Adrenal gland (tissue), 12 donors: ENCODE results near the gene RUVBL2. TPM values are rescaled to one million over a fixed set of nuclear protein-coding genes. Genes with fewer than 3 reads are reported as not detected.

Experiments used
- DNase-seq, 7 donors: peaks; one replicate each; pipeline ENCODE4 v3.0.0-alpha.2; 2019 to 2020
- H3K27ac ChIP-seq, 5 donors: fragments of 200-600 bp; sonication (generic) in 4 of 5; 1 replicate in 3 of 5; 2 replicates in 2 of 5; pipeline versions ENCODE4 v1.5.1 to v1.8.0; 2016 to 2020; ENCODE audit warnings: mild to moderate bottlenecking in 1 of 5
- H3K27me3 ChIP-seq: fragments of 200-600 bp; 2 replicates; pipeline ENCODE4 v1.8.0; 2021
- H3K36me3 ChIP-seq, 2 donors: fragments of 200-600 bp; replicated peaks in 1 of 2; 1 replicate in 1 of 2; 2 replicates in 1 of 2; pipeline versions ENCODE4 v1.5.1 to v1.8.0; 2018 to 2022
- H3K4me1 ChIP-seq, 2 donors: fragments of 200-600 bp; replicated peaks in 1 of 2; 1 replicate in 1 of 2; 2 replicates in 1 of 2; pipeline versions ENCODE4 v1.5.1 to v1.8.0; 2018 to 2021
- H3K4me3 ChIP-seq, 4 donors: fragments of 200-600 bp; sonication (generic) in 3 of 4; one replicate each; pipeline ENCODE4 v1.5.1; 2016 to 2018
- H3K9me3 ChIP-seq, 3 donors: fragments of 200-600 bp; sonication (generic) in 1 of 3; replicated peaks in 1 of 3; 1 replicate in 2 of 3; 2 replicates in 1 of 3; pipeline versions ENCODE4 v1.5.1 to v1.8.0; 2016 to 2021
- POLR2A ChIP-seq, 2 donors: fragments of 450-650 bp; IDR thresholded peaks; one replicate each; pipeline ENCODE4 v1.6.1; 2017; ENCODE audit warnings: antibody characterized with exemption in 2 of 2, mild to moderate bottlenecking in 2 of 2, moderate library complexity in 1 of 2
- WGBS, 4 donors: extraction: QIAGEN DNeasy Blood & Tissue Kit in 2 of 4; methylation state at CpG; one replicate each; pipeline versions ENCODE4 v1.1.5 to v1.1.7; 2013 to 2017; 5-methylcytosine and 5-hydroxymethylcytosine counted together
- intact Hi-C, 2 donors: fragments of 100-400 bp; cut with DNase I; formaldehyde crosslinking; loops; one replicate each; pipeline versions ENCODE4 v1.14.1 to v1.15.0; 2022 to 2023
- polyA plus RNA-seq, 3 donors: library from polyadenylated mRNA; stranded (reverse); fragments of 200-250 nt in 2 of 3; fragments of 350-450 nt in 1 of 3; fragmentation: Illumina TruSeq in 1 of 3; extraction: RNeasy Lipid Tissue Mini Kit (QIAGEN cat#74804) in 1 of 3; gene quantifications; one replicate each; pipeline ENCODE4 v1.2.3, GENCODE V29; 2013 to 2014
- total RNA-seq, 9 donors: library from RNA; depleted of rRNA in 4 of 9; stranded (reverse); fragments of >200 nt in 4 of 9; fragments of 120-200 nt in 1 of 9; fragmentation: NEBNext Ultra II Directional in 1 of 9; extraction: Animal tissue kit (Norgen Biotek cat#: 25700) in 1 of 9; gene quantifications; one replicate each; pipeline versions ENCODE4 v1.1.0 to v1.2.4, GENCODE V29; 2013 to 2023
- TF ChIP-seq, protein P1 (sequence below), 6 experiments: fragments of 450-650 bp in 4 of 6; fragments of 200-600 bp in 2 of 6; sonication (generic) in 1 of 6; IDR thresholded peaks; 1 replicate in 5 of 6; 2 replicates in 1 of 6; pipeline versions ENCODE4 v1.5.1 to v1.8.0; 2016 to 2021; ENCODE audit warnings: antibody characterized with exemption in 6 of 6, mild to moderate bottlenecking in 2 of 6, moderate library complexity in 1 of 6
- donor health status: healthy with polysubstance abuse.
- donor health status: Bipolar disorder and iron deficiency.
- donor health status: DM: yes; HTN: yes; CAD: no.
- donor health status: DM: no; HTN: no; CAD: no.
- donor health status: DM: no; HTN: no; CAD: no.
- donor health status: DM: yes; HTN: yes; CAD: no.

RUVBL2 gene
- total and polyA plus RNA-seq, 12 donors, result 41.3 to 143 (median 75.6) TPM

DNA sequence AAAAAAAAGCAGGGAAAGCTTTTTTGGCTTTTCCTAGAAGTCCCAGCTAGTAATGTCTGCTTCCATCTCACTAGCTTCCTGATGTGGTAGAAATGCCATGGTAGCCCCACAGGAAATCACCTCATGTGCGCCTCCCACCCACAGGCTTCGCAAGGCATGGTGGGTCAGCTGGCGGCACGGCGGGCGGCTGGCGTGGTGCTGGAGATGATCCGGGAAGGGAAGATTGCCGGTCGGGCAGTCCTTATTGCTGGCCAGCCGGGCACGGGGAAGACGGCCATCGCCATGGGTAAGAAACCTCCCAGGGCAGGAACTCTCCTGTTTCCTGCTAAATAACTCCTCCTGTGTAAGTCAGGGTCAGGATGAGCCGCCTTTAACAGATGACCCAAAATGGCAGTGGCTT, 10.4 kb downstream of the RUVBL2 start:
- TF ChIP-seq, protein P1, sequence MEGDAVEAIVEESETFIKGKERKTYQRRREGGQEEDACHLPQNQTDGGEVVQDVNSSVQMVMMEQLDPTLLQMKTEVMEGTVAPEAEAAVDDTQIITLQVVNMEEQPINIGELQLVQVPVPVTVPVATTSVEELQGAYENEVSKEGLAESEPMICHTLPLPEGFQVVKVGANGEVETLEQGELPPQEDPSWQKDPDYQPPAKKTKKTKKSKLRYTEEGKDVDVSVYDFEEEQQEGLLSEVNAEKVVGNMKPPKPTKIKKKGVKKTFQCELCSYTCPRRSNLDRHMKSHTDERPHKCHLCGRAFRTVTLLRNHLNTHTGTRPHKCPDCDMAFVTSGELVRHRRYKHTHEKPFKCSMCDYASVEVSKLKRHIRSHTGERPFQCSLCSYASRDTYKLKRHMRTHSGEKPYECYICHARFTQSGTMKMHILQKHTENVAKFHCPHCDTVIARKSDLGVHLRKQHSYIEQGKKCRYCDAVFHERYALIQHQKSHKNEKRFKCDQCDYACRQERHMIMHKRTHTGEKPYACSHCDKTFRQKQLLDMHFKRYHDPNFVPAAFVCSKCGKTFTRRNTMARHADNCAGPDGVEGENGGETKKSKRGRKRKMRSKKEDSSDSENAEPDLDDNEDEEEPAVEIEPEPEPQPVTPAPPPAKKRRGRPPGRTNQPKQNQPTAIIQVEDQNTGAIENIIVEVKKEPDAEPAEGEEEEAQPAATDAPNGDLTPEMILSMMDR (IDR thresholded peaks at IDR 0.05), result no peak
- no peak for TF ChIP-seq POLR2A (IDR thresholded peaks at IDR 0.05)
- DNase-seq, result no peak
- intact Hi-C loops, result no loop called here
- WGBS, 4 donors, result 96 to 99% (median 98%) methylated on average over 13 to 15 of the region's 15 CpGs
- H3K4me1 ChIP-seq, result no peaks in the 10 kb centered on the region
- no peaks in the 10 kb centered on the region for H3K9me3 ChIP-seq
- H3K27ac ChIP-seq, result no peak overlapping the region
- H3K27me3 ChIP-seq, result no peaks in the 10 kb centered on the region
- no peak overlapping the region for H3K4me3 ChIP-seq
- peaks cover 0 to 51% of the 10 kb centered on the region in 2 donors for H3K36me3 ChIP-seq

DNA sequence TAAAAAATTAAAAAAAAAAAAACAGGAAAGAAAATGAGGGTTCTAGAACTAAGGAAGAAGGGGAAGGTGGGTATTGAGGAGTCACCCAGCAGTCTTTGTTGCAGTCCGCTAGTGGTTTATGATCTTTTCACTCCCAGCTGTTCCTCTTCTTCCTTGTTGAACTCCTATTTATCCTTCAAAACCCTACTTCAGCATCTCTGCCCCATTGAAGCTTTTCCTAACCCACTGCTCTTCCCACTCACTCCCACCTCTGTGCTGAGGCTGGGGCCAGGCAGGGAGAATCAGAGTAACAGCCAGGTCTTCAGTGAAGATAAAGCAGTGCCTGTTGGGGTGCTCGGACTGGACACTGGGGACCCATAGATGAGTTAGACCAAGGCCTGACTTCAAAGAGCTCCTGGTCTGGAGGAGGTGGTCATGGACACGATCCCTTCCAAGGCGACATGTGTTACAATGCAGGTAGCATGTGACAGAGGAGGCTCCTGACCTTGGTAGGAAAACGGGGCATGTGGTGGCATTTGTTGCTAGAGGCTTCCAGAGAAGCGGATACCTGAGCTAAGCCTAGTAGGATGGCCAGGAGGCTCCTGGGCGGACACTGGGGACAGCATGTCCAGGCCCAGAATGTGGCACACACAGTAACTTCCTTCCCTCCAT, 11.4 kb downstream of the RUVBL2 start:
- 88 to 95% (median 89%) methylated on average over 5 to 7 of the region's 7 CpGs for WGBS, 4 donors
- intact Hi-C loops, result no loop called here

DNA sequence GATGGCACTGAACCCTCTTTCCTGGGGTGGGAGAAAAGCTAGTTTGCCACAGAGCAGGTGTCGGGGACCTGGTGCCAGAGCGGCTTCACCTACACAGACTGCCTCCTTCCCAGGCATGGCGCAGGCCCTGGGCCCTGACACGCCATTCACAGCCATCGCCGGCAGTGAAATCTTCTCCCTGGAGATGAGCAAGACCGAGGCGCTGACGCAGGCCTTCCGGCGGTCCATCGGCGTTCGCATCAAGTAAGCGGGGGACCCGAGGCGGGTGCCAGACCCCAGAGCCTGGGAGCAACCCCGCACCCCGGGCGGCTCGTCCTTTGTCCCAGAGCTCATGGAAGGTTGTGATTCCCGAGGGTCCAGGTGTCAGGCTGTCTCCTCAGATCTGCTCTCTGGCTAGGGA, 13.2 kb downstream of the RUVBL2 start:
- WGBS, 4 donors, result 93 to 98% (median 97%) methylated on average over 8 to 22 of the region's 22 CpGs
- no peaks in the 10 kb centered on the region for H3K27me3 ChIP-seq
- TF ChIP-seq POLR2A (IDR thresholded peaks at IDR 0.05), result no peak
- TF ChIP-seq, protein P1 (IDR thresholded peaks at IDR 0.05), result no peak
- no peak overlapping the region for H3K27ac ChIP-seq
- H3K36me3 ChIP-seq, result peaks cover 0 to 72% of the 10 kb centered on the region in 2 donors
- H3K4me1 ChIP-seq, result no peaks in the 10 kb centered on the region
- no peaks in the 10 kb centered on the region for H3K9me3 ChIP-seq
- H3K4me3 ChIP-seq, result no peak overlapping the region
- intact Hi-C loops, result no loop called here
- DNase-seq, result no peak

More for the DNA sequence above, 11.4 kb downstream of the RUVBL2 start:
- no peak for TF ChIP-seq POLR2A (IDR thresholded peaks at IDR 0.05)
- TF ChIP-seq, protein P1 (IDR thresholded peaks at IDR 0.05), result no peak
- no peak overlapping the region for H3K27ac ChIP-seq
- no peaks in the 10 kb centered on the region for H3K4me1 ChIP-seq
- no peak overlapping the region for H3K4me3 ChIP-seq
- H3K27me3 ChIP-seq, result no peaks in the 10 kb centered on the region
- H3K36me3 ChIP-seq, result peaks cover 0 to 60% of the 10 kb centered on the region in 2 donors
- H3K9me3 ChIP-seq, result no peaks in the 10 kb centered on the region
- DNase-seq, result no peak

DNA sequence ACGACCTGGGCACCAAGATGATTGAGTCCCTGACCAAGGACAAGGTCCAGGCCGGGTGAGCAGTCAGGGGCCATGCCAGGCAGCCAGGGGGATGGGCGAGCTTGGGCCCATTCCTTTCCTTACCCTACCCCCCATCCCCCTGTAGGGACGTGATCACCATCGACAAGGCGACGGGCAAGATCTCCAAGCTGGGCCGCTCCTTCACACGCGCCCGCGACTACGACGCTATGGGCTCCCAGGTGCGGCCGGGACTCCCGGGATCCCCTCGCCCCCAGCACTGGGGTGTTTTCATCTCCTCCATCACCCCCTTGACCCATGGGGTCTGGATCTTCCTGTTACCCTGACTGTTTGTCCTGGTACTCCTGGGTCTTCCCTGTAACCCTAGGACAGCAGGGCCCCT, 16.1 kb downstream of the RUVBL2 start:
- no peaks in the 10 kb centered on the region for H3K9me3 ChIP-seq
- TF ChIP-seq, protein P1 (IDR thresholded peaks at IDR 0.05), result no peak
- TF ChIP-seq POLR2A (IDR thresholded peaks at IDR 0.05), result no peak
- intact Hi-C loops, result no loop called here
- H3K4me3 ChIP-seq, result no peak overlapping the region
- no peaks in the 10 kb centered on the region for H3K4me1 ChIP-seq
- H3K36me3 ChIP-seq, result peaks cover 0 to 58% of the 10 kb centered on the region in 2 donors
- no peak overlapping the region for H3K27ac ChIP-seq
- no peak for DNase-seq
- no peaks in the 10 kb centered on the region for H3K27me3 ChIP-seq
- 94 to 100% (median 94%) methylated on average over 7 to 18 of the region's 18 CpGs for WGBS, 4 donors
